AG04449 (cell line): ENCODE results near the gene DXO.

Experiments used
- CTCF ChIA-PET: fragments of 350-600 bp; formaldehyde crosslinking; extraction: SDS; loops from one replicate; lab custom pipeline; 2021; ENCODE audit warnings: antibody characterized with exemption; lab: Yijun Ruan, JAX
- POLR2A ChIA-PET: fragments of 400-600, 350-600 bp; formaldehyde crosslinking; extraction: SDS; loops from one replicate; lab custom pipeline; 2020; ENCODE audit warnings: antibody characterized with exemption, inconsistent platforms; lab: Yijun Ruan, JAX
- DNase-seq: peaks from one replicate; pipeline ENCODE4 v3.0.0-alpha.2; 2010; ENCODE audit warnings: low read depth, low spot score
- H3K4me3 ChIP-seq: 2 replicates; pipeline ENCODE4 v1.5.1; 2011; ENCODE audit warnings: low read depth, mild to moderate bottlenecking, control low read depth, low read length
- CTCF ChIP-seq: IDR thresholded peaks from one replicate; pipeline ENCODE4 v1.5.1; 2011; ENCODE audit warnings: mild to moderate bottlenecking, moderate library complexity, low read length, control low read depth, inconsistent platforms; ENCODE audit not compliant: insufficient read depth; ENCODE audit errors: missing control alignments

DXO gene

DNA sequence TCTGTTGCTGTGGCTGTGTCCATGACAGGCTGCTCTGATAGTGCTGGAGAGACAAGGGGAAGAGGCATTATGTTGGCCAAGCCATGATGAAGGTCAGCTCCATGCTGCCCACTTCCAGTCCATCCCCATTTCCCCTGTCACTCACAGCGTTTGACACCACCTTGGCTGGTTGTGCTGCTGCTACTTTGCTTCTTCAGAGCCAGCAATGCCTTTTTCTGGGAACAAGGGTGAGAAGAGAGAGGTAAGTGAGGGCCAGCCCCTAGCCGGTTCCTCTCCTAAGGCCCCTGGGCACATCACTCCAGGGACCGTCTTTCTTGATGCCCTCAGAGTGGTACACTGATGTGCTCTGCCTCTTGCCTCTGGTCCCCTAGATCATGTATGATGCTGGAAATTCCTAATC is 15.1 kb downstream of the DXO start:
- no peak for DNase-seq
- ChIA-PET CTCF (interaction anchor here (0.6 to 1.9 kb wide), 9 partner anchors 9 to 276 kb away, joined by 3 to 7 read pairs (median 4); partner anchors contain the start of genes CFB and LY6G5C), POLR2A (no interaction called here)
- H3K4me3 ChIP-seq = no peak overlapping the region
- TF ChIP-seq CTCF = no peak

GRCh38 chr6:31954511-31954910 is 17.4 kb downstream of the DXO start:
- ChIA-PET CTCF (interaction anchor here (1.6 to 7.4 kb wide), 2 partner anchors 14 to 65 kb away, joined by 8 to 94 read pairs; no protein-coding TSS in a partner anchor), POLR2A (no interaction called here)
- no peak for TF ChIP-seq CTCF

DNA sequence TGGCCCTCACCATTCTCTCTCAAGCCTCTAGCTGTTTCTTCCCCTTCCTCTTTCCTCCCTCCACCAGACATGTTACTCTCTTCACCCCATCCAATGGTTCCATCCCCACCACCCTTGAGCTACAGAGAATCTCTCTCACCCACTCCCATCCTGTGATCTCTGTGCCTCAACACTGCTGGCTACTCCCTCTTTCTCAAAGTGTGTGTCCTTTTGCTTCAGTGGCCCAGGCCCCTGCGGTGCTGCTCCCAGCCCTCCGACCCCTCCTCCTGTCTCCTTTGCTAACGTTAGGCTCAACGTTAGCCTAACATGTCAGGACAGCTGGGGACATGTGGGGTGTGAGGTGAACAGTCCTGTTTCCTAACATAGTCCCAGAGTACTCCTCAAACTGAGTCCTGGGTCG is 19.0 kb downstream of the DXO start:
- H3K4me3 ChIP-seq = no peak overlapping the region
- ChIA-PET POLR2A (interaction anchor here (0.9 to 1.2 kb wide), 4 partner anchors 19 to 126 kb away, joined by 3 to 5 read pairs (median 4); partner anchors contain the start of genes DXO, HSPA1B and ZBTB12), CTCF (interaction anchor here (0.8 to 7.4 kb wide), 40 partner anchors 9 to 1031 kb away, joined by 3 to 94 read pairs (median 6); partner anchors contain the start of genes ATP6V1G2, C2, DXO and EHMT2)
- no peak for DNase-seq
- TF ChIP-seq CTCF = no peak

More at GRCh38 chr6:31954511-31954910, 17.4 kb downstream of the DXO start:
- H3K4me3 ChIP-seq = no peak overlapping the region
- DNase-seq = no peak

- peak; percentile 86 for TF ChIP-seq CTCF
- no peak overlapping the region for H3K4me3 ChIP-seq
- ChIA-PET CTCF (interaction anchor here (0.8 to 7.4 kb wide), 45 partner anchors 8 to 1032 kb away, joined by 3 to 94 read pairs (median 5); partner anchors contain the start of genes ATP6V1G2, C2, DXO and EHMT2), POLR2A (interaction anchor here (0.9 to 1.2 kb wide), 5 partner anchors 20 to 125 kb away, joined by 3 to 5 read pairs (median 3); partner anchors contain the start of genes DXO, HSPA1B and ZBTB12)
- DNase-seq = no peak
These were observed 19.7 kb downstream of the DXO start for GRCh38 chr6:31952140-31952805.

DNA sequence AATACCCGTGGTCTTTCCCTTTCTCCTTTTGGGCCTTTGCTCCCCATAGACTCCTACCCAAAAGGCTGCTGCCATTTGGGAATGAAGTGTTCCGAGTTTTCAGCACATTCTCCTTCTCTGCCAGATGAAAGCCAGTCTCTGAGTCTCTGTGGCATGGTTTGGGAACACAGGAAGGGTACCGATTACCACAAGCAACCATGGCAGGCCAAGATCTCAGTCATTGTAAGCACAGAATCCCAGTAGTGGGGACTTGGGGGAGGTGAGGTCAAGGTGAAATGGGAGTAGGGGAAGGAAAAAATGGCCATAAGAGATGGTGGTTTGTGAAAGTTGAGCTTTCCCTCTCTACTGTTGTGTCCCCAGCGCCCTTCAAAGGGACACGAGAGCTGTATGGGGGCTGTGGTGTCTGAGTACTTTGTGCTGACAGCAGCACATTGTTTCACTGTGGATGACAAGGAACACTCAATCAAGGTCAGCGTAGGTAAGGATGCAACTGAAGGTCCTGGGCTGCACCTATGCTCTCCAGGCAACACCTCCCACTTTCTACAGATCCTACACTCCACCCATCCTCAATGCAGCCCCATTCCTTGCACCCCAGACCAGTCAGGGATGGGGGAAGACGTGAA is 21.9 kb downstream of the DXO start:
- ChIA-PET CTCF (interaction anchor here (0.7 to 7.4 kb wide), 10 partner anchors 9 to 272 kb away, joined by 3 to 94 read pairs (median 24); partner anchors contain the start of genes LY6G5C, NELFE, SKIC2 and ZBTB12), POLR2A (no interaction called here)
- no peak overlapping the region for H3K4me3 ChIP-seq
- no peak for TF ChIP-seq CTCF
- DNase-seq = no peak
